ENCODE measurements around the gene EHMT1.
A peak's percentile ranks its signal among the peaks of the same experiment; 100 is the strongest.

Gene EHMT1

GRCh38 chr9:137816531-137817235, 197.9 kb downstream of the EHMT1 start:
- no peak for FAIRE-seq

DNA sequence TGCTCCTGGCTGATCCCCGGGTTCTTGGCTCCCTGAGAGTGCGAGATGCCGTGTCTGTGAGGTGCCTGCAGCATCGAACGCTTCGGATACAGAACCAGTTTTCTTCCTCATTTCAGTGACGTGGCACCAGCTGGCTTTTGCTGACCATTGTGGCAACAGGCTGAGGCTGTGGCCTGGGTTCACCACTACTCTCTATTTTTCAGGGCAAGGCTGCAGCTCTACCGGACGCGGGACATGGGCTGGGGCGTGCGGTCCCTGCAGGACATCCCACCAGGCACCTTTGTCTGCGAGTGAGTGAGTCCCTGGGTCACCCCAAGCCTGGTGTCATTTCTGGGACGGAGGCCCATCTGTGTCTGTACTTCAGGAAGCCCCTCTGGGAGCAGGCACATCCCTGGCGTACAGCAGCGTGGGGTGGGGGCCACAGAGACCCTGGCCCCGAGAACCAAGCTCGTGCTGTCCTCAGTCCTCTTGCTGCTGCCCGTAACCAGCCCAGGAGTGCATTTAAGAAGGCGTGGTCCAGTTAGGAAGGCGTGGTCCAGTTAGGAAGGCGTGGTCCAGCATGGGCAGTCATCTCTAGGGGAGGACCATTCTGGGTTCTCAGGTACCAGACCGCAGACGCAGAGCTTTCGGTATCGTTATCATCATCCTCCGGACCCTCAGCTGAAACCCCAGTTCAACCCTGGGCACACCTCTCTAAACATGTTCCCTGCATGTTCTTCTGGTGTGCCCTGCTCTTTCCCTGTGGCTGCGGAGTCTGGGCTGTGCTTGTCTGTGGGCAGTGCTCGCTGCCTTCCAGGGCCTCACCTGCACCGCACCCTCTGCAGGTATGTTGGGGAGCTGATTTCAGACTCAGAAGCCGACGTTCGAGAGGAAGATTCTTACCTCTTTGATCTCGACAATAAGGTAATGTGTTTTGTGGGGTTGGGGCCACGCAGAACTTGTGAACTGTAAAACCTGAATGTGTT, 198.7 kb downstream of the EHMT1 start:
- DNase-seq (ENCODE audit: insufficient read length, low spot score): no peak
- no peak for FAIRE-seq

More at GRCh38 chr9:137816531-137817235, 197.9 kb downstream of the EHMT1 start:
- no peak for DNase-seq (ENCODE audit: insufficient read length, low spot score)

GRCh38 chr9:137818286-137818685, 199.5 kb downstream of the EHMT1 start:
- no peak for FAIRE-seq
- DNase-seq (ENCODE audit: insufficient read length, low spot score): no peak

DNA sequence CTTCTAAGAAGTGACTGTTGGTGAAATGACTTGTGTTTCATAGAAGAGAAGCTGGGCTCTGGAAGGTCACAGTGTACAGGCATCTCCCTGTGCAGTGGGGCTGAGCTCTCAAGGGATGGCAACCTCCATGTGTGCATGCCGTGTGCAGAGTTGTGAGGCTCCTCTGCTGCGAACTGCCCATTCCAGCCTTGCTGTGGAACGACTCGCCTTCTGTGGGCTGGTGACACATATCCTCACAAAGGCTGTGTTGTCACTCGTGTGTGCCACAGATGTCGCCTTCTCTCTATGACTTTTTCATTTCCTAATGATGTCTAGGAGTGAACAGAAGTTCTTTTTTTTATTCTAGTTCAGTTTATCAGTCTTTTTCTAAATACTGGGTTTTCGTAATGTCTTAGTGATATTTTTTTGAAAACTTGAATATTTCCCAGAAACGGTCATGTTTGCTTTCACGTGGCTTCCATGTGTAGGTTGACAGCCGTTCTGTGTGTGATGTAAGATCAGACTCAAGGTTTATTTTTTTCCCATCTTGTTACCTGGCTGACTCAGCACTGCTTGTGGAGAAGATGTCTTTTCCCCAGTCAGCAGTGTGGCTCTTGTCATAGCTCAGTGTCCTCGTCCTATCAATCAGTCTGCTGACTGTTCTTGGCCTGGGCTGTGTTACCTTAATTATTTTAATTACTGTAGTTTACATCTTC, 201.5 kb downstream of the EHMT1 start:
- DNase-seq (ENCODE audit: insufficient read length, low spot score) (no peak), FAIRE-seq (no peak)

DNA sequence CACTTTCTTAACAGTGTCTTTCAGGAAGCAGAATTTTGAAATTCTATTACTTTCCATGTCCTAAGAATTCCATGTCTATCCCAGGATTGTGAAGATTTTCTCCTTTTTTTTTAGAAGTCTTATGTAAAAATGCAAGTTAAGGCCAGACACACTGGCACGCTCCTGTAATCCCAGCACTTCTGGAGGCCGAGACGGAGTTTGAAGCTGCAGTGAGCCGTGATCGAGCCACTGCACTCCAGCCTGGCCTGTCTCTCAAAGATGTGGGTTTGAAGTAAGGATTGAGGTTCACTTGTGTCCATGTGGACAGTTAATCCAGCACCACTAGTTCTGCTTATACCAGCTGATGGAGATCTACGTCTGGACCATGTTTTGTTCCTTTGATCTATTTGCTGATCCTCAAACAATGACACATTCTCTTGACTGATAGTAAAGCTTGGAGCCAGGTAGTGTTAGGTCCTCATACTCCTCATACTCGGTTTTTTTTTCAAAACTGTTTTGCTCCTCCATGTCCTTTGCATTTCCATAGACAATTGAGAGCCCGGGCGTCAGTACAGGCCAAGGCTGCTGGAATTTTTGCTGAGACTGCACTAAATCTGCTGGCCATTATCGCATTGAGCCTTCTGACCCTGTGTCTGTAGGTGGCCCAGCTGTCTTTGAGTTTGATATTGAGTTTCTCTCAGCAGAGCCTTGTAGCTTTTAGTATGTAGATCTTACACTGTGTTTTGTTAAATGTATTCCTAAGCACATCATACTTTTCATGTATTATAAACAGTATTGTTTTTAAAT, 205.4 kb downstream of the EHMT1 start:
- no peak for FAIRE-seq
- no peak for DNase-seq (ENCODE audit: insufficient read length, low spot score)

- no peak for FAIRE-seq
- DNase-seq (ENCODE audit: insufficient read length, low spot score): no peak
Observed at GRCh38 chr9:137825324-137825989, 206.7 kb downstream of the EHMT1 start.

- no peak for DNase-seq (ENCODE audit: insufficient read length, low spot score)
- no peak for FAIRE-seq
Observed at GRCh38 chr9:137827908-137828526, 209.2 kb downstream of the EHMT1 start.

- DNase-seq (ENCODE audit: insufficient read length, low spot score) (peak; percentile 20), FAIRE-seq (no peak)
Observed at GRCh38 chr9:137828527-137829259, 209.9 kb downstream of the EHMT1 start.

DNA sequence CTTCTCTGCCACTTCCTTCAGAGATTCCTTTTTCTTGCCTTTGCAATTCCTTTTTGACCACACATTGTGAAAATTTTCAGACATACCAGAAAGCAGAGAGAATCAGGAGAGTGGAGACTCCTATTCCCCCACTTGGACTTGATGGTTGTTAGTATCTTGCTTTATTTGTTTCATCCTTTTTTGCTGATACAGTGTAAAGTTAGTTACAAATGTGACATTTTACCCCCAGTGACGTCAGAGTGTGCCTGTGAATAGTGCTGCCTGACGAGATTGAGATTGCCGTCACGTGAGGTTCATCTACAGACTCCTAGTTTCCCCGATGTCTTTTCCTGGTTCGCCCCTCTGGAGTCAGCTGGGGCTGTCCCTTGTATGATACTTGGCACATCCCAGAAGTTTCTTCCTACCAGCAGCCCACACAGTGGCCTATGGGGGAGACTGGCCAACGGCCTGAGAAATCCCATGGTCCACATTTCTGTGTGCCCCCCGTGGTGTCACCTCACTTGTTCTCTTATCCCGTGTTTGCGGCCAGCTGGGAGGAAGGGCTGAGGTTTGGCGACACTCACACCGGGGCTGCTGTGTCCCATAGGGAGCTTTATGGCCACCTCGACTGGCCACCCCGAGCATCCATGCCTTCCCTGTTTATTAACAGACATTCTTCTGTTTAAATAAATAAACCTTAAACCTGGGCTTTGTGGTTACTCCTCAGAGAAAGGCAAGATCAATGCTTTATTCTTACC, 210.6 kb downstream of the EHMT1 start:
- no peak for DNase-seq (ENCODE audit: insufficient read length, low spot score)
- no peak for FAIRE-seq

DNA sequence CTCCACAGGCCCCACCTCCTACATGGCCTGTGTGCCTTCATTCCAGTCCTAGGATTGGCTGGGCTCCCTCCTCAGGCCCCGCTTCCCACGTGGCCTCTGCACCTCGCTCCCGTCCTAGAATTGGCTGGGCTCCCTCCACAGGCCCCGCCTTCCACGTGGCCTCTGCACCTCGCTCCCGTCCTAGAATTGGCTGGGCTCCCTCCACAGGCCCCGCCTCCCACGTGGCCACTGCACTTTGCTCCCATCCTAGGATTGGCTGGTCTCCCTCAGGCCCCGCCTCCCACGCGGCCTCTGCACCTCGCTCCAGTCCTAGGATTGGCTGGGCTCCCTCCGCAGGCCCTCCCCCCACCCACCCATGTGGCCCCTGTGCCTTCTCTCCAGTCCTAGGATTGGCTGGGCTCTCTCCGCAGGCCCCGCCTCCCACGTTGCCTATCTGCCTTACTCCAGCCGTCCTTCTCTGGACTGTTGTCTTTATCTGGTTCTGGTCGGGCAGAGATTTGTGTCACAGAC, 213.4 kb downstream of the EHMT1 start:
- no peak for DNase-seq (ENCODE audit: insufficient read length, low spot score)
- no peak for FAIRE-seq

DNA sequence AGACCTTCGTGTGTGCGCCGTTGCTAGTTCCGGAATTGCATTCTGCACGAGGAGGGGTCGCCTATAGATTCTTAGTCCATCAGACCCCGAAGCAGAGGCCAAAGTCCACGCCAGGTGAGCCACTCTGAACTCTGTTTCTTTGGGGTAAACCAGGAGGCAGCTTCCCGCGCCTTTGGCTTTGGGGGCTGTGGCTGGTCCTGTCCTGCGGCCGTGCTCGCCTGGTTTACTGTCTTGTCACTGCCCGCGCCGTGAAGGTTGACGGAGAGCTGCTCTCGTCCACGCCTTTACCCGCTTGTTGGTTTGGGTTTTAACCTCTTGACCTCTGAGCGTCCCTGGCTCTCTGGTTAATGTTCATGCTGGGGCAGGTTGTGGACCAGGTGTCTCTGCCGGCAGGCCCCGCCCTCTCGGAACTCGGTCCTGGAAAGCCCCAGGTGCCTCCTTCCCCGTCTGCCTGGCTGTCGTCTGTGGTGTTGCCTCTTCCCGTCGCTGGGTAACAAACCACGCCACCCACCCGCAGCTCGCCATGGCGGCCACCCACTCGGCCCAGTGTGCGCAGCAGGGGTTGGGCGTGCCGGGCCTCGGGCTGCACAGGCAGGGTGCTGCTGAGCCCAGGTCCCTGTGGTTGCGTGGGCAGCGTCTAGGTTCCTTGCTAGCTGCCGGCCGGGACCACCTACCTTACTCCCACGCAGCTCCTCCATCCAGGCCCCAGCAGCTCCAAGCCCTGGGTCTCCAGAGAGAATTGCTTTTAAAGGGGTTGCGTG, 214.2 kb downstream of the EHMT1 start:
- DNase-seq (ENCODE audit: insufficient read length, low spot score): no peak

DNA sequence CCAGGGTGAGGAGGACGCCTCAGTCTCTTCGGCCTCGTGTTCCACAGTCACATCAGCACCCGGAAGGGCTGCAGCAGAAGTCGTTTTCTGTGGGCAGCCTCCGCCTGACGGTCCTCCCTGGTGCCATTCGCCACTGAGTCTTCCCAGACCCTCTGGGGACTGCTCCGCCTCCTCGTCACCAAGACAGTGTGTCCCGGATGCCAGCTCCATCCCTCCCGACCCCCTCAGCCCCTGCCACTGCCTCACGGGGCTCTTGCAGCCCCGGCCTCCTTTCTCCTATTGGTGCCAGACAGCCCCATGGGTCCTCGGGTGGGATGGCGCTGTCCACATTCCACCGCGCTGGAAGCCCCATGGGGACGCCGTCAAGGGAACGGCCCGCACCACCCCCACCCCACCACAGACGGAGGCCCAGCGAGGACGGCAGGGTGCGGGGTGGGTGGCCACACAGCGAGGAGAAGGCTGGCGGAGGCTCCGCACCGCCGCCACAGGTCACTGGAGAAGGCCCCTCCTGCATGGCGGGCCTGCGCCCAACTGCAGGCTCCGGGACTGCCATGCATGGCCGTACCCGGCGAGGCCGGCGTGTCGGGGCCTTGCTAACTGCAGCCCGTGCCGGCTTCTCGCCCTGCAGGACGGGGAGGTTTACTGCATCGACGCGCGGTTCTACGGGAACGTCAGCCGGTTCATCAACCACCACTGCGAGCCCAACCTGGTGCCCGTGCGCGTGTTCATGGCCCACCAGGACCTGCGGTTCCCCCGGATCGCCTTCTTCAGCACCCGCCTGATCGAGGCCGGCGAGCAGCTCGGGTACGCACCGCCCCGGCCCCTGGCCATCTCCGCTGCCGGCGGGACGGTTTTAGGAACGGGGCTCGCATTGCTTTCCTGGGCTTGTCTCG, 215.2 kb downstream of the EHMT1 start:
- FAIRE-seq: no peak

More for the DNA sequence above, 214.2 kb downstream of the EHMT1 start:
- FAIRE-seq: no peak

GRCh38 chr9:137834846-137835546, 216.2 kb downstream of the EHMT1 start:
- FAIRE-seq (no peak), DNase-seq (ENCODE audit: insufficient read length, low spot score) (no peak)

More for the DNA sequence above, 215.2 kb downstream of the EHMT1 start:
- no peak for DNase-seq (ENCODE audit: insufficient read length, low spot score)

DNA sequence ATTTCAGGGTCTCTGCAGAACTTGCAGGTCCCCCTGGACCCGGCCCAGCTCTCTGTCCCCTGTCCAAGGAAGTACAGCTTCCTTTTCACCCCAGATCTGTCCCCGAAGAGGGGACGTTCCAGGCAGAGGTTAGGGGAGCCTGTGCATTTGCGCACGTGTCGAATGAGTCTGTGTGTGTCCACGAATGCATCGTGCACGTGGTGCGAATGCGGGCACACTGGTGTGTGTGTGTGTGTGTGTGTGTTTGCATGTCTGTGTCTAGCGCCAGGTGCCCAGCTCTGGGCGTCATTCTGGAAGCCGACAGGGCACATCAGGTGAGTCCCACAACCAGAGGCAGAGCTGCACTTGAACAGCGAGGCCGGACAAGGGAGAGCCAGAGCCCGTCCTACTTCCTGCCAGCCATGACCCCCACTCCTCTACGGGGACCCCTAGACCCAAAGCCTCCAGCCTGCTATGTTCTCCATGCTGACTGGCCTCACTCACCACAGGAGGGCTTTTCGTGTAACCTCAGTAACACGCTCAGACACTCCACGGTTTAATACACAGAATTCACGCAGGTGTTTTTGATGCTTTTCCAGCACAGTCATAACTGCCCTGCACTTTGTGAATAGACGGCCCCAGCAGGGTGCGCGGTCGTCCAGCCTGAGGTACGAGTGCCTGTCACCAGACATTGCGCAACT, 217.5 kb downstream of the EHMT1 start:
- no peak for DNase-seq (ENCODE audit: insufficient read length, low spot score)
- FAIRE-seq: no peak

- DNase-seq (ENCODE audit: insufficient read length, low spot score): no peak
- FAIRE-seq: no peak
Observed at GRCh38 chr9:137836831-137837241, 218.0 kb downstream of the EHMT1 start.
